Tibial artery (tissue), 4 donors: ENCODE data around the gene IL27RA.
A peak's percentile ranks its signal among the peaks of the same experiment; 100 is the strongest.

Experiments
- DNase-seq, 2 donors: peaks; one replicate each; pipeline ENCODE4 v3.0.0-alpha.2; 2019
- H3K27ac ChIP-seq, 2 donors: fragments of 200-600 bp; sonication (generic) in 1 of 2; 1 replicate in 1 of 2; 2 replicates in 1 of 2; pipeline ENCODE4 v1.5.1; 2018 to 2019; ENCODE audit warnings: mild to moderate bottlenecking in 1 of 2
- H3K27me3 ChIP-seq, 2 donors: fragments of 200-600 bp; sonication (generic) in 1 of 2; one replicate each; pipeline versions ENCODE4 v1.5.1 to v1.6.0; 2016 to 2019
- H3K36me3 ChIP-seq, 3 donors: fragments of 200-600 bp; sonication (generic) in 2 of 3; one replicate each; pipeline ENCODE4 v1.5.1; 2016 to 2019; ENCODE audit warnings: mild to moderate bottlenecking in 2 of 3
- H3K4me1 ChIP-seq, 4 donors: fragments of 200-600 bp; sonication (generic) in 2 of 4; 1 replicate in 3 of 4; 2 replicates in 1 of 4; pipeline ENCODE4 v1.5.1; 2016 to 2019
- H3K4me3 ChIP-seq, 2 donors: fragments of 200-600 bp; sonication (generic) in 1 of 2; 1 replicate in 1 of 2; 2 replicates in 1 of 2; pipeline ENCODE4 v1.5.1; 2018 to 2019; ENCODE audit warnings: mild to moderate bottlenecking in 2 of 2
- H3K9me3 ChIP-seq, 3 donors: fragments of 200-600 bp; sonication (generic) in 1 of 3; one replicate each; pipeline ENCODE4 v1.5.1; 2016 to 2019
- CTCF ChIP-seq, 2 experiments: fragments of 200-600 bp in 1 of 2; fragments of 450-650 bp in 1 of 2; IDR thresholded peaks; one replicate each; pipeline ENCODE4 v1.5.1; 2017 to 2019; ENCODE audit warnings: antibody characterized with exemption in 2 of 2, mild to moderate bottlenecking in 1 of 2, moderate library complexity in 1 of 2
- intact Hi-C: fragments of 100-400 bp; cut with DNase I; formaldehyde crosslinking; loops from one replicate; pipeline ENCODE4 v1.15.0; 2023; ENCODE audit warnings: low total_unique reads

IL27RA gene

GRCh38 chr19:14031719-14032480 lies at the start of gene IL27RA:
Gene IL27RA, plus strand, starts transcription at chr19:14031762. Its CDS starts 111 bp downstream, at chr19:14031873.
- DNase-seq: peak; percentile 51 to 71
- H3K27ac ChIP-seq: peak within 1 kb of the TSS; percentile 3 to 45
- peak within 1 kb of the TSS; percentile 47 to 54 for H3K4me3 ChIP-seq
- H3K9me3 ChIP-seq: no peaks in the 10 kb centered on the region
- H3K27me3 ChIP-seq: peaks cover 0 to 30% of the 10 kb centered on the region in 2 donors
- H3K4me1 ChIP-seq: peaks cover 7 to 15% (median 10%) of the 10 kb centered on the region in 4 donors
- no peaks in the 10 kb centered on the region for H3K36me3 ChIP-seq
- TF ChIP-seq CTCF (IDR thresholded peaks at IDR 0.05): peak; percentile 36 to 41
- intact Hi-C loops: no loop called here

GRCh38 chr19:13981988-13982501 lies 49.5 kb upstream of the IL27RA start:
- intact Hi-C loops: no loop called here
- H3K36me3 ChIP-seq: peaks cover 0 to 25% (median 5%) of the 10 kb centered on the region in 3 donors
- no peaks in the 10 kb centered on the region for H3K27me3 ChIP-seq
- no peaks in the 10 kb centered on the region for H3K9me3 ChIP-seq
- no peak overlapping the region for H3K27ac ChIP-seq
- DNase-seq: no peak
- no peak for TF ChIP-seq CTCF (IDR thresholded peaks at IDR 0.05)
- H3K4me1 ChIP-seq: peaks cover 0 to 33% (median 28%) of the 10 kb centered on the region in 4 donors
- no peak overlapping the region for H3K4me3 ChIP-seq

- Histone ChIP-seq H3K9me3 (no peaks in the 10 kb centered on the region), H3K4me1 (peaks cover 0 to 37% (median 32%) of the 10 kb centered on the region in 4 donors), H3K4me3 (no peak overlapping the region), H3K27ac (no peak overlapping the region), H3K27me3 (no peaks in the 10 kb centered on the region), H3K36me3 (peaks cover 0 to 25% (median 5%) of the 10 kb centered on the region in 3 donors)
- TF ChIP-seq CTCF (IDR thresholded peaks at IDR 0.05): no peak
- no peak for DNase-seq
- intact Hi-C loops: no loop called here
These were observed 48.8 kb upstream of the IL27RA start for GRCh38 chr19:13982773-13983172.

- intact Hi-C loops: no loop called here
- H3K9me3 ChIP-seq: no peaks in the 10 kb centered on the region
- TF ChIP-seq CTCF (IDR thresholded peaks at IDR 0.05): no peak
- no peak overlapping the region for H3K27ac ChIP-seq
- no peak overlapping the region for H3K4me3 ChIP-seq
- peaks cover 0 to 25% (median 5%) of the 10 kb centered on the region in 3 donors for H3K36me3 ChIP-seq
- no peaks in the 10 kb centered on the region for H3K27me3 ChIP-seq
- DNase-seq: no peak
- peaks cover 0 to 31% (median 27%) of the 10 kb centered on the region in 4 donors for H3K4me1 ChIP-seq
These were observed 48.2 kb upstream of the IL27RA start for GRCh38 chr19:13983213-13983889.

- Histone ChIP-seq H3K4me3 (no peak overlapping the region), H3K27ac (no peak overlapping the region), H3K9me3 (no peaks in the 10 kb centered on the region), H3K36me3 (peaks cover 0 to 30% (median 5%) of the 10 kb centered on the region in 3 donors), H3K27me3 (no peaks in the 10 kb centered on the region), H3K4me1 (peaks cover 0 to 25% (median 21%) of the 10 kb centered on the region in 4 donors)
- TF ChIP-seq CTCF (IDR thresholded peaks at IDR 0.05): no peak
- no peak for DNase-seq
- intact Hi-C loops: no loop called here
These were observed 47.4 kb upstream of the IL27RA start for GRCh38 chr19:13984186-13984585.
